CD4-positive, alpha-beta T cell treated with Interleukin-17A for 1 hour (primary cell): ENCODE results near the gene PPARG.

Experiments
- DNase-seq: peaks from one replicate; pipeline ENCODE4 v3.0.0-alpha.2; 2020

Gene PPARG

DNA sequence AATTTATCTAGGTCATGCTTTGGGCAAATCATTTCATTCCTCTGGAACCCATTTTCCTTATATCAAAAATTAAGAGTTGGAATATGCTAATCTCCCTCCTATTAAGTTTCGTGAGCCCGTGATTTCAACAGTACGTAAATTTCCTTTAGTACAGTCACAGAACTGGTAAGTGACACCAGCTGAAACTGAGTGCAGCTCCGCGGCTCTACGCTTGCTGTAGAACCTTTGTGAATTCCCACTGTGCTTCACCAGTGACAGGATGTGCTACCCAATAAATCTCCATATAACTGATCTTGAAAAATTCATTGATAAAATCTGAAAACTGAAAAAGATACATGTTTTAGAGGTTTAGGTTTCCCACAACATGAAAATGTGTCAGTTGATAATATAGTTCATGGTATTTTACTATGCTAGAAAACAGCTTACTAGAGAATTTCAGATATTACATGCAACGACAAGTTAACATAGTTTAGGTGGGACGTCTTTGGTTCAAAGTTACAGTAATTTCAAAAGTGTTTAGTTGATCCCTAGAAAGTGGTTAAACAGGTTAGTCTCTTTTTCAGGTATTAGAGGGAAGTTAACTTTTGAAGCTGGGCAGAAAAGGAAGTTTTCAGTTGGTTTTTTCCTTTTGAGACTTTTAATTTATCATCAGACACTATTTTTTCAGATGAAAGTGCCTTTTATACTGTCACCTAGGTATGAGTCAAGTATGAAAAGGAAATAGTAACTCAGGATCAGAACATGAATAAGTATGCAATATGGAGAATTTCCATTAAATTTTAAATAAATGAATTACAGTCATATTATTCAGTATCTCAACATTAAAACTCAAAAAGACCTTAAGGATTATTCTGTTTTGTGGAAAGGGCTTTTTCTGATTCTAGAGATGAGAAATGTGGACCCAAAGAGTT, 57.0 kb downstream of the PPARG start:
- no peak for DNase-seq

GRCh38 chr3:12347301-12347700, 58.4 kb downstream of the PPARG start:
- DNase-seq = no peak

DNA sequence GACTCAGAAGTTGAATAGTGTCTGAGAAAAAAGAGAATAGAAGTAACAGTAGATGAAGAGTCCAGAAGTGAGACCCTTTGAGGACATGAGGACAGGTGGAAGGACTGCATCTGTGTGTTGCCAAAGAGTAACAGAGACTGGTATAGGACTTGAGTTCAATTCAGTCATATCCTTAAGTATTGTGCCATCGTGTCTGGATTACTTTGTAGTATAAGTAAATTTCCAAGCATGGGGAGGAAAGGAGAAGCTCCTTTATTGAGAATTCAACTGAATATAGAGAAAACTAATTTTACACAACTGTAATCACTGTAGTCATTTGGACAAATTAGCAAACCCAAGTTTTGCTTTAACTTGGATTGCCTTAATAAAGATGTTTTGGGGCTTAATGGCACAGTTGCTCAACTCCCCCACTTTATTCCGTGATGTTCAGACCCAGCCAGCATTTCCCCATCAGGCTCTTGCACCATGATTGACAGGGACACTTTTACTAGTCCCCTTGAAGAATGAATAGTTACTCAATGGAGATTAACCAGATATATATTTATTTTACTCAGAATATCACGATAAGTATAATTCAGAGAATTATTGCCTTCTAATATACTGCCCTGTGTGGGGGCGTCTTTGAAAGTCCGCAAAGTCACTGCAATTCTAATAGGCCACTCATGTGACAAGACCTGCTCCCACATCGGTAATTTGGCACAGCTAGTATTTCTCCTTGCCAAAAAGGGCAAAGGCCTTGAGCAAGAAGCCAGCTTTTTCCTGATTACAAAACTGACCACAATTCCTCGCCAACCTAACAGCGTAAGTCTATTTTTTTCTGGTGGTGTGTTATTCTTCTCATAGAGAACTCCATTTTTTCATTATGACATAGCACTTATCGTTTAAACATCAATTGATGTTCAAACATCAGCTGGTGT, 61.3 kb downstream of the PPARG start:
- DNase-seq = no peak

- DNase-seq = no peak
These were observed 62.3 kb downstream of the PPARG start for GRCh38 chr3:12351145-12351544.

- no peak for DNase-seq
These were observed 63.4 kb downstream of the PPARG start for GRCh38 chr3:12352253-12352652.

GRCh38 chr3:12352755-12353154, 63.9 kb downstream of the PPARG start:
- DNase-seq = no peak

GRCh38 chr3:12353796-12354525, 65.1 kb downstream of the PPARG start:
- DNase-seq = no peak

DNA sequence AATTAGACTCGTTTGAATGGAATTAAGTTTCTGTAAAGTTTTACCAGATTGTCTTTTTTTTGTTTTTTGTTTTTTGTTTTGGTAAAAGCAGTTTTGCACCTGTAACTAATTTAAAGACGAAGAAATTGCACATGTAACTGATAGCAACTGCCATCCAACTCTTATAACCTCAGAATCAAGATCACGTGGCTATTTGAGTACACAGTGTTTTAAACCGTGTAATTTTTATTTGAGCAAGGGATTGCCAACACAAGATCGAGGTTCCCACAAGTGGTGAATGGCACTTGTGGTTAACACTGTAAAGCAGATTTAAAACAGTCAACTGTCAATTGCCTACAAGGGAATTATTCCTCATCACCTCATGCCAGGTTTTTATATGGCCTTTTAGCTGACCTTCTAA, 67.3 kb downstream of the PPARG start:
- no peak for DNase-seq

DNA sequence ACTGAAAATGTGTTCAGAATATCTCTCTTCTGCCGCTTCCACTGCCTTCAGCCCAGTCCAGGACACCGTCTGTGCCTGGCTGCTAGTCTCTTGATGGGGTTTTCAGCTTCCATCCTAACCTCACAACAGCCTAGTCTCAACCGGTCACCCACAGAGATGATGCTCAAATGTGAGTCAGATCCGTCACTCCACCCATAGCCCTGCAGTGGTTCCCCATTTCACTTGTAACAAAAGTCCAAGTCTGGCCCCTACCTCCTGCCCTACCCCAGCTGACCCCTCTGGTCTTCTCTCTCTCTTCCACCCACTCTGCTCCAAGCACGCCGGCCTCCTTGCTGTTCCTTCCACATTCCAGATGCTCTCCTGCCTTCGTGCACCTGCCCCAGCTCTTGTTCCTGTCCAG, 68.1 kb downstream of the PPARG start:
- no peak for DNase-seq

DNA sequence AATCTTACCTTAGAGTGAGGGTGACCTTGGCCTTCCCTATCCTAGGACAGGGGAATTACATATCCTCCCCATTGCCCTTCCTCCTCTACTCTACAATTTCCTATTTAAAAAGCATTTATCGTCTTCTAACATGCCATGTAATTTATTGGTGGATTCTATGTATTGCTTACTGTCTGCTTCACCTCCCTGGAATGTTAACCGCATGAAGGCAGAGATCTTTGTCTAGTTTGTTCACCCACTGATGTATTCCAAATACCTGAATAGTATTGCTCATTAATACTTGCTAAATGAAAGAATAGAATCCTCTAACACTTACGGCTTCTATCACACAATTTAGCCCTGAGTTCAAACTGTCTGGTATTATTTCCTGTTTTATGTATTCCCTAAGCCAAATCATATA, 68.6 kb downstream of the PPARG start:
- DNase-seq = no peak

- DNase-seq = no peak
These were observed 74.7 kb downstream of the PPARG start for GRCh38 chr3:12363397-12364195.

GRCh38 chr3:12367346-12367745, 78.5 kb downstream of the PPARG start:
- no peak for DNase-seq

DNA sequence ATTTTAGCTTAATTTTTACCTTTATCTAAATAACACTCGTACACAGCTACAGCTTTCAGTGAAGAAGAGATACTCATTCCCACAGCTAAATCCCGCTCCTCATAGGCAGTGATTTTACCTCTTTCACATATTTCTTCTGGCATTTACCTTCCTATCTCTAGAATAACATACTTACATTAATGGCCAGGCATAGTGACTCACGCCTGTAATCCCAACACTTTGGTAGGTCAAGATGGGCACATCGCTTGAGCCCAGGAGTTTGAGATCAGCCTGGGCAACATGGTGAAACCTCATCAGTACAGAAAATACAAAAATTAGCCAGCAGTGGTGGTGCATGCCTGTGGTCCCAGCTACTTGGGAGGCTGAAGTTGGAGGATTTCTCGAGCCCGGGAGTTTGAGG, 80.2 kb downstream of the PPARG start:
- DNase-seq = no peak

DNA sequence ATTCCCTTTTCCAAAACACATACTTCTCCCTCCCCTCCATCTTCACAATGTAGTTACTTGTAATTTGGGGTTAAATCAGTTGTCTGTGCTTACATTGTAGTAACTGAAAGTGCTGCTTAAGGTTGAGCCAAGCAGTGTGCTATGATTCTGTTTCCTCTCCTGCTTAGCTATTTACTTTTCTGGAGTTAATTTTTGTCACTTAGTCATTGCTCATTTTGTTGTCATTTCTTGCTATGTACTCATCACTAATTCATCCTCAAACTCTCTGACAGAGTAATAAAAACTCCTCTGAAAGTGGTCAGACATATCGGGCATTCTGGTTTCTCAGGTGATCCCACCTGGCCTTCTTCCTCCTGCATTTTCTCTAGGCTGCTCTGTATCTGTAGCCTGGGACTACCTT, 80.7 kb downstream of the PPARG start:
- no peak for DNase-seq

DNA sequence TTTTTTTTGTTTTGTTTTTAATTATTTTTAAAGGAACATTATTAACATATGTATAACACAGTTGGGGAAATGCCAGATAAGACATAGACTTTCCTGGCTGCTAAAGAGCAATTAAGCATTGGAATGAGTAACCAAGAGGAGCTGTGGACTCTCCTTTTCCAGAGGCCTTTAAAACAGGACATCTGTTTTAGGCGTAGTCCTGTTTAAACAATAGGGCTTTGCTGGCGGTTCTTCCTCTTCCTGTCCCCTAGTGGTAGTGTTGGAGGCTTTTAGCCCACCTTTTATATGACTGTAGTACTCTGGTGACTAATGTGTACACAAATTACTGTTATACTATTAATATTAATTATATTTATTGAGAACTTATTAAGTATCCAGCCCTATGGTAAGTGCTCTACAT, 81.9 kb downstream of the PPARG start:
- DNase-seq = no peak

- no peak for DNase-seq
These were observed 82.8 kb downstream of the PPARG start for GRCh38 chr3:12371525-12372140.

DNA sequence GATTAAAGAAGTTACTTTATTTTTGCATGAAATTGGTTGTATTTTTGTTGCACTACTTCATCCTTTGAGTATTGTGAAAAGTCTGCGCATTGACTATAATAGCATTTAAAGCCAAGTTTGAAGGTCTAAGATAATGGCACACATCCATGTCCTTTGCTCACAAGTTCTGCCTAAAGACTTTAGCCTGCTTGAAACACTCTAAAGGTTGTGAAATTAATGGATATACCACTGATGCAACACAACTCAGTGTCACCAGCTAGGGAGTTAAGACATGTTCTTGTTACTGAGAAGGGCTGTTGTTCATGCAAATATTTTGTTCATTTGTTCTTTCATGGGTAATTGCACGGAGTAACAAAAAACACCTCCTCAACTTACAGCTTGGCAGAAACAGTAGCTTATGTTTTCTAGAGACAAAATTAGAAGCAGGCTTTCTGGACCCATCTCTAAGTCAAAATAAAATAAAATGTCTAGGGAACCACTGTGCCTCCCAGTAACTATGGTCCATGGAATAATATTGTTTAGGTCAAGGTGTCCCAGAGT, 83.9 kb downstream of the PPARG start:
- DNase-seq = no peak

- no peak for DNase-seq
These were observed 86.7 kb downstream of the PPARG start for GRCh38 chr3:12375572-12375971.

GRCh38 chr3:12379640-12380429, 91.0 kb downstream of the PPARG start:
- DNase-seq = no peak

DNA sequence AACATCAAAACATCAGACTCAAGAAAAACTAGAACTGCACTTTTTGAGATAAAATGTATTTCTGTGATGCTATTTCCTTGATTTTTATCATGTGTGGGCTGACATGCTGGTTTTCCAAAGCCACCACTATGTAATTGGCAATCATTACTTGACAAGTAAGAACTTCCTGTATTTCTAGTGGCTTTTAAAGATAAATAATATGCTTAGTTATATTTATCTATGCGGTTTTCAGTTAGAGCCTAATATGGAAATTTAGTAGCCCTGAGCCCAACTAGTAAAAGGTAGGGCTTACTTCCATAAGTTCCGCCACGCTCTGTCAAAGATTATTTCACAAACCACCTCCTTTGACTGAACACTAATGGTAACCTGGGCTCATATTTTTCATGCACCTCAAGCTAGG, 91.6 kb downstream of the PPARG start:
- DNase-seq = no peak

DNA sequence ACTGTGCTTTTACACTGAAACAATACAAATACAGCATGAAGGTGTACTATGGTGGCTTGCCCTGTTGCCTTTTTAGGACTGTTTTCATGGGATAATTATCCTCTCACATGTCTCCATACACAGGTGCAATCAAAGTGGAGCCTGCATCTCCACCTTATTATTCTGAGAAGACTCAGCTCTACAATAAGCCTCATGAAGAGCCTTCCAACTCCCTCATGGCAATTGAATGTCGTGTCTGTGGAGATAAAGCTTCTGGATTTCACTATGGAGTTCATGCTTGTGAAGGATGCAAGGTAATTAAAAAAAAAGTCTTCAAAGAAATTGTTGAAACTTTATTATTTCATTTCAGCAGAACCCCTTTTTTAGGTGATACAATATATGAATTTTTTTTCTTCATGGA, 92.3 kb downstream of the PPARG start:
- DNase-seq = no peak
